HG03432 (cell line): ENCODE results near the gene TUBB.

ENCODE experiments used
- ATAC-seq: cut with Tn5 transposase; IDR thresholded peaks from one replicate; pipeline ENCODE4 v1.9.1; 2021; ENCODE audit warnings: mild to moderate bottlenecking, moderate library complexity; ENCODE audit not compliant: unreplicated experiment

The TUBB gene

DNA sequence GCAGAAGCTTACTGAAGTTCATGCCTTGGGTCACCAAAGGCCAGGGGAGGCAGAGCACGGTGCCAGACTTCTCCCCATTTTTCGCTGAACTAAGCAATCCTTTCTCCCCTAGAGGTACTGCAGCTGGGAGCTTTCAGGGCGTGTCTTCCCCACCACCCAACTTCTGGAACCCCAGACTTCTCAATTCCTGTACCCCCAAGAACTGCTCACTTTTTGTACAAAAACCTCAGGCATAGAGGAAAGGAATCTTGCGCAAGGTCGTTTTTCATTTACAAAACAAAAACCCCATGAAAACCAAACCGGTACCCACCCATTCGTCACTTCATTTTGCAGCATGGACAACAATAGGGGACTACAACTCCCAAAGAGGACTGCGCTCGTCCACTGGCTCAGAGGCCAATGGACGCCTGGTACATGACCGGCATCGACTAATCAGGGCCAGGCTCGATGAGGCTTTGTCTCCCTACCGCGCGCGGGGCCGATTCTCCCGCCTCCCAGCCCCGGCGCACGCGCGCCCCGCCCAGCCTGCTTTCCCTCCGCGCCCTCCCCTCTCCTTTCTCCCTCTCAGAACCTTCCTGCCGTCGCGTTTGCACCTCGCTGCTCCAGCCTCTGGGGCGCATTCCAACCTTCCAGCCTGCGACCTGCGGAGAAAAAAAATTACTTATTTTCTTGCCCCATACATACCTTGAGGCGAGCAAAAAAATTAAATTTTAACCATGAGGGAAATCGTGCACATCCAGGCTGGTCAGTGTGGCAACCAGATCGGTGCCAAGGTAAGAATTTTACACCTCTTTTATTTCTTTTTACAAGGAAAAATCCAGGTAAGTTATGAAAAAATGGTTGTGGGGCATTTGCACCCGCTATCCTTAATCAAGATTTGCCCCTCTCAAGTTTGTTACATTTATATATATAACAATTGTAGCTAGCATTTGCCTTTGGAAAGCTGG, at the start of gene TUBB:
Gene TUBB, plus strand, starts transcription at position 562 of the 947 bp plus-strand sequence. Its CDS starts 155 bp downstream, at position 717.
- ATAC-seq, result peak; percentile 40

DNA sequence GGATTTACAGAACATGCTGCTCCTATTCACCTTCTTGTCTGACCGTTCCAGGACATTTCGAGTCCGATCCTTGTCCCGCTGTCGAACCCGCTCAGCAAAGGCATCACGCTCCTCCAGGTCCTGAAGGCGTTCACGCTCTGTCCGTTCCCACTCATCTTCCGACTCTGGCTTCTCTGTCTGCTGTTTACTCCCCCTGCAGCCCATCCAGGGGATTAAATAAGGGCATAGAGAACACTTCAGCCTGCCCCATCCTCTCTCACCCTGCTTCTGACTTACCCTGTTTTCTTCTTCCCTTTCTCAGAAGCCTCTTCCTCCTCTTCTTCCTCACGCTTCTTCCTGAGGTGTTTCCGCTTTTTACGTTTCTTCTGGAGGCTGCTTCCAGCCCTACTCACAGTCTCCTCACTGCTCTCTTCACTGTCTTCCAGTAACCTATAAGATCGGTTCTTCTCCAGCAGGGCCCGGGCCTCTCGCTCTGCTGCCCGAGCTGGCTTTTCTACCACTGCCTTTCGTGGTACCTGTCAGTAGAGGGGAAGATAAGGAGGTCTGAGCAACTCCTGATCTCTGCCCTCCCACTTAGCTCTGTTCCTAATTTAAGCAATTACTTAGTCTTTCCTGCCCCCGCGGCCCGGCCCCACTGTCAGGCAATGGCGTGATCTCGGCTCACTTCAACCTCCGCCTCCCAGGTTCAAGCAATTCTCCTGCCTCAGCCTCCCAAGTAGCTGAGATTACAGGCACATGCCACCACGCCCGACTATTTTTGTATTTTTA, 49.2 kb upstream of the TUBB start:
- ATAC-seq, result no peak

DNA sequence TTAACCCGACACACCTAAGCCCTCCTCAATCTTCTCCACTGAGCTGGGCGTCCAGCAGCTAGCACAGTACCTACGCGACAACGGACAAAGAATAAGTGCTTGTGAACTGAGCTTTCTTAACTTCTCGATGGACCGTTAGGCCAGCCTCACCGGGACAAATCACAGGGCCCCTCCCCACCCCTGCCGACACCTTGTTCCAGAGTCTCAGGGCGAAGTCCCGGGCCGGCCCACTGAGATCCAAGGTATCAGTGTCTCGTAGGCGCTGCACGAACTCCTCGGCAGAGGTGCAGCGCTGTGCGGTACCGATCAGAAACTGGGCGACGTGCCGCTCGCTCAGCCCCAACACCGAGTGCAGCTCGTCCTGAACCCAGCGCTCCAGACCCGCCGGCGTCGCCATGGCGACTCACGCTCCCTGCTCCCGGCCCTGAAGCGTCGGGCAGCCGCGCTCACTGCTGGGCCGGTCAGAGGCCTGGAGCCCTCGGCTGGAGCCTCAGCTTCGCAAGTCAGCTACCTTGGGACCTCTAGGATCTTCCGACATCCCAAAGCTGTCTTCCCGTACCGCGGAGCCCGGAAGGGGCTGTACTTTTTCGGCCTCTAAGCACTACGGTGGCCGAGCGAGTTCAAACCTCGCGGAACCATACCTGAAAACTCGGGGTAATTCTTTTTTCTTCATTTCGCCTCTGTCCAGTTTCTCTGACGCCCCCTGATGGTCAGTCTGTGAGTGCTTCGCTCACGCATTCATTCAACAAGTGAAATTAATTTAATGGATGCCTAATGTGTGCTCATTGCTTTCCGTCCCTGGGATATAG, 47.5 kb upstream of the TUBB start, which contains the start of gene DHX16:
Gene DHX16, minus strand, starts transcription at position 562 of the 809 bp plus-strand sequence. Its CDS starts 165 bp downstream, at position 397.
- ATAC-seq, result peak; percentile 83

DNA sequence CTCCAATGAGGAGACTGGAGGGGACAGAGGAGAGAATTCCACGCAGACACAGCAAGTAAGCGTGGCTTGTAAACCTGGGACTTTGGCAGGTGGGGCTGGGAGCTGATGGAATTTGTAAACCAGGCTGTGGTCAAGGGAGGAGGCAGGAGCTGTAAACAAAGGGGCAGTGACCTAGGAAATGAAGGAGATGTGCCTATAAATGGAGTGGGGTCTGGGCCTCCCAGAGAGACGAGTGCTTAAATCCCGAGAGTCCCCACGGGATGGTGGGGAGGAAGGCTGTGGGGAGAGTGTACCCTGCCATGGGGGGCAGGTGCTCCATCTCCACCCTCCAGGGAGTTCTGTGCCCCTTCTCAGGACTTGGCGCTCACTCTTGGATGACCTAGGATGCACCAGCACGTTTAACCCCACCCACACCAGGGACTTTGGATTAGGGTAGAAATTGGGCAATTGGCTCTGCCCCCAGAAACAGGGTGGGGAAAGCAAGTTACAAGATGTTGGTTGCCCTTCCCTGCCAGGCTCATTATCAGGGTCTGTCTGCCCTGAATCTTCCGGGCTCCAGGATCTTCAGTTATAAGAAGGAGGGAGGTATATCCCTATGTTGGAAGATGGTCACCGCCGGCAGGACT, 43.4 kb upstream of the TUBB start:
- ATAC-seq, result no peak

DNA sequence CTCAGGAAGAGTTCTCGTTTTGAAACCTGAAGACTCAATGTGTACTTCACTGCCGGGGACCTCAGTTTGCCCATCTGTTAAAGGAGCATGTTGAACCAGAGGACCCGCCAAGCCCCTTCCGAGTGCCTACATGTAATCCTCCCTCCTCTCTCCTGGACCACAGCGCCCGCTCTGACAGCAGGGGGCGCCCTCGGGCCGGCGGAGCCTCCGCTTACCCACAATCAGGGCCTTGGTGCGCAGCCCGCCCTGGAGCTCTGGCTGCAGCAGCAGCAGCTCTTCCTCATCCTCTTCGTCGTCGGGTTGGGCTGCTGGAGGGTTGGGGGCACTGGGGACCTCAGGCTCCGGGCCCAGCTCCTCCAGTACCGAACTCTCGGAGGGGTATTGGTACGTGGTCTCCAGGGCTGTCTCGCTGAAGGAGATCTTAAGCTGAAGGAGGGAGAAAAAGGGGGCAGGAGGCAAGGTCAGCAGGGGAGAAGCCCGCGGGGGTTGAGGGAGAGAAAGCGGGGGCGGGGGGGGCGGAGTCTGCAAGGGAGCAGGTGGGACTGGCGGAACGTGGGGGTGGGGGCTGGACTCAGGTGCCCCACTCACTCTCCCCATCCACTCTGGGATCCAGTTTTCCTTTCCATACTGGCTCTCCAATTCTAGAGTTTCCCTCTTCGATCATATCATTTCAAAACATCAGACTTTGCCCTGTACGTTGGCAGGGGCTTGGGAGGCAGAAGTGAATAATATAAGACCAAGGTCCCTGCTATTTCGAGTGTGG, 41.0 kb upstream of the TUBB start:
- peak; percentile 42 for ATAC-seq

DNA sequence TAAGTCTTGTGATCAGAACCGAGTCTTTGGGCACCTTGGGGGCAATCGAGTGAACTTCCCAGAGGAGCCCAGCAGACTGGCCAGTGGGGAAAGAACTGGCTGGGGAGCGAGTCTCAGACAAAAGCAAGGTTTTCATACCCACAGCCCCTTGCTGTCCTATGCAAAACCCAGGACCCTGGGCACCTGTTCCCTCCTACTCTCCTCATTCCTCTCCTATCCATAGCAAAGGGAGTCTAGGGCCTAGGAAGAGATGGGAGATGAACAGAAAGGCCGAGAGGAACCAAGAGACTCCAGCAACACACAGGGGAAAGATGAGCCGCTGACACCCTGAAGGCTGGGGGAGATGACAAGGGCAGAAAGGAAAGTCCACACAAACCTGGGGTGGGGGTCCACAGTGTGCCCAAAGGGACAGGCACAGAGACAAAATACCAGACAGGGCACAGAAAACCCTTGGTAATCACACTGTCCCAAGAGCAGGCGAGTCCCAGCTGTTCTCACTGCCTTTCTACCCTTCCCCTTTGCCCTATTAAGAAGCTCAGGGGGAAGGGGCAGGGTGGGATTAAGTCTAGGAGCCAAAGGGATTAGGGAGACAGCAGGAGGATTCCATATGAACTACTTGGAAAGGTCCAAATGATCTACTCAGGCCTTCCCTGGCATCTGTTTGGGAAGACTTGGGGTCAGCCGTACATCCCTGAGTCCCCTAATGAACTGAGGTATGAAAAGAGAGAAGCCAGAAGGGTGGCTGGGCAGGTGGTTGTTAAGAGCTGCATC, 40.2 kb upstream of the TUBB start:
- ATAC-seq, result no peak

DNA sequence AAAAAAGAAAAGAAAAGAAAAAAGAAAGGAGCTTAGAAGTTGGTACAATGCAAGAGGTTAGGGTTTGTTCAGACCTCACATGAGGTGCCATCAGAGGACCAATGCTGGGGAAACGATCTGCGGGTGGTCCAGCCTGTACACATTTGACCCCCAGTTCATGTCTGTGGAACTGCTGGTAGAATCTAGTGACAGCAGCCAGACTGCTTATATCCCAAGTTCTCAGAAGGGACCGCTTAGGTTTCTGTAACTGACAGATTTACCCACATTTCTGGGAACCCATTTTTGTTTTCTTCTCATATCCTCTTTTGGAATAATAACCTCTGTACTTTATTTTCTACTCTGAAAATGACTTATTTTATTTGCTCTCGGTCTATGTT, 38.4 kb upstream of the TUBB start:
- no peak for ATAC-seq

DNA sequence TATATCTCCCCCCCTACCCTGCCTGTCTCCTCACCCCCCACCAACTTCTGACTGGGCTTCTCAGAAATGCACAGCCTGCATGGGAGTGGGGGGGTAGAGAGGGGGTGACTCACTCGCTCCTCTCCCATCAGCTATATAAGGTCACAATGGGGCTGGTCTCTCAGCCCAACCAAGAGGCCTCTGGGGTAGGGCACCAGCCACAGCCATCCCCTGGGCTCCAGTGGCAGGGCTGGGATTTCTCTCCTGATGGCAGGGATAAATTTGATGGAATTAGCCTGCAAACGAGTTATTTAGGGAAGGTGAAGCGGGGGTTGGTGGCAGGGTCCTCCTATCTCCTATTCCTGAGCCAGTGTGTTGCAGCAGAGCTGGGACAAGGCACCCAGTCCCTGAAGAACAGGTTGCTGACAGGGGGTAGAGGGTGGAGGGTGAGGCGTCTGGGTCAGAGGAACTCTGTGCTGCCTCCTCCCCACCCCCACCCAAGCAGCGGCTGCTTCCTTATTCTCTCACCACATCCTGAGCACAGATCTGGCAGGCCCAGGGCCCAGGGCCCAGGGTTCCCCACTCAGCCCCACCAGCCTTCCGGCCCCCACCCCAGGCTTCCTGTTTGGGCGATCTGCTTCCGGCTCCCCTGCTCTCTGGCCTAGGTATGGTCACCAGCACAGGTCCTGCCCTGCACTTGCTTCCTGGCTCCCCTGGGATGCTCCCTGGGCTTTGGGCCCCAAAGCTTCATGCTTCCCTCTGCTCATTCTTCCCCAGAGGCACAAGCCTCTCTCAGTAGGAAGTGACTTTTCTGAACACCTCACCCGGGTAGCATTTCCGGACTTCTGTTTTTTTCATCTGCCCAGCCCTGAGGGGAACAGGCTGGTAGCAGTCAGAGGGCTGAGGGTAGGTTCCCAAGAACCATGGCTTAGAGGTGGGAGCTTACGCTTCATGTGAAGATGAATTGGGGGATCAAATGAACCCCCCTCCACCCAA, 37.7 kb upstream of the TUBB start:
- ATAC-seq, result peak; percentile 42

DNA sequence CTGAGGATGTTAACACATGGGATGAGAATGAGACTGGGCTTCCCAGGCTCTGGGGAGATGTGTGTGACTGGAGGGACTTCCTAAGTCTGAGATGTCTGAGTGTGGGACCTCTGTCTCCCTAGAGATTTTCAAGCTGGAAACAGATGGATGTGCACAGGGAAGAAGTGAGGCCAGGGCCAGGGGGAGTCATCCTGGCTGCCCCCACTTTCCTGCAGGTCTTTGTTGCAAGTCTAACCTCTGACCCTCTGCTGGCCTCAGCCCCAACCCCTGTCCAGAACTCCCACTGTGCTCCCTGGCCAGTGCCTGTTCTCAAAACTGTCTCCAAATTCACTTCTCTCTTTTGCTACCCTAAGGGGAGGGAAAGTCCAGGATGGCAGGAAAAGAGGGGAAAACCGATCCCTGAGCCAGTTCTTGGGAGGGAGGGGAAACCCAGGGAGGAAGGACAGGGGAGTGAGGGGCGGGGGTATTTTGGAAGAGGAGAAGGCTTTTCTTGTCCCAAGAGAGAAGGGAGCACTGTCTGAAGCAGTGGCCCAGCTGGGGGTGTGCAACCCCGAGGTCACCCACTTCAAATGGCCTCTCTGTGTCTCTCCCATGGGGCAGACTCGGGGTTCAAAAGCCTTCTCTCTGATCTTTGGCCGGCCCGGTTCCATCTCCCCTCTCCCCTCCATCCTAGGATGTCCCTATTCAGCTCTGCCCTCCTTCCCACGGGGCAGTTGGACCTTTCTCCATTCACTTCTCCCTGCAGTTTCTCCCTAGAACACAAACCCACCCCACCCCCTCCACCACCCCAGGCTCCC, 36.8 kb upstream of the TUBB start:
- no peak for ATAC-seq

DNA sequence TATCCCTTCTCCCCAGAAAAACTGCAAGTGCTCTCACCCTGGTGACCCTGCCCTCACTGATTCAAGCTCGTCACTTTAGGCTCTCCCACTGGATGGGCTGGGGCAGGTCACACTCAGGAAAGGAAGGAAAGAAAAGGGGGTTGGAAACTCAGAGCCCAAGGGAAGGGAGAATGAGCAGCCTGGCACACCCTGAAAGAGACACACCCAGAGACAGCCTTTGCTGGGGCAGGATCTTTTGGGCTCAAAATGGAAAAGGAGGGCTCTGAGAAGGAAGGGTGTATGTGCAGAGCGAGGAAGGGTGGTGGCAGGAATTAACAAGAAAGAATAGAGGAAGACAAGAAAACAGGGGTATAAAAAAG, 36.2 kb upstream of the TUBB start:
- no peak for ATAC-seq

DNA sequence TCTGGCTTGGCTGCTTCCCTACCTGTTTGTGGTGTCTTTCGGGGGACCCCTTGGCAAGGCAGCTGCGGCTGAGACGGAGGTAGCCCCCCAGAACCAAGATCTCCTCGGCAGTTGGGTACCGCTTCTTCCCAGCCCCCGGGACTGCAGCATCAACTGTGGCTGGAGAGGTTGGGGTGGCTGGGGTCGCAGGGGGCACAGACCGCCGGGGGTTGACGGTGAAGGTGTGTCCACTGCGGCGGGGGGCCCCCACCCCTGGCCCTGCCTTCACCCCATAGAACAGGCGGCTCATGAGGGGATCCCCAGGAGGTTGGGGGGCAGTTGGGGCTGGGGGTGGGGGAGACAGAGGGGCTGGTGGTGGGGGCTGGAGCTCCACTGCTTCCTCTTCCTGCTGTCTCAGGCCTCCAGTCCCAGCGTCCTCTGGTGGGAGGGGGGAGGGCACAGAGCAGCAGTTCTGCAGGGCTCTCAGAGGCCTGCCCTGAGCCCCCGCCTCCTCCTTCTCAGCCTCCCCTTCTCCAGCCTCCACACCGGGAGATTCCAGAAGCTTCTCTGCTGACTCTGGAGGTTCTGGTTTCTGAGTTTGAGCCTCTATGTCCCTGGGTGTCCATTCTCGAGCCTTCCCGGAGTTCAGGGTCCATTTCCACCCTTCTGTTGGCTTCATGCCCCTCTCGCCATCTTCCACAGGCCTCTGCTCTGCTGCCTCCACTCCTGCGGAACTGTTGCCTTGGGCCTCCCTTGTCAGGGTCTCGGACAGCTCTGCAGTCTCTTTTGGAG, 35.6 kb upstream of the TUBB start:
- no peak for ATAC-seq

DNA sequence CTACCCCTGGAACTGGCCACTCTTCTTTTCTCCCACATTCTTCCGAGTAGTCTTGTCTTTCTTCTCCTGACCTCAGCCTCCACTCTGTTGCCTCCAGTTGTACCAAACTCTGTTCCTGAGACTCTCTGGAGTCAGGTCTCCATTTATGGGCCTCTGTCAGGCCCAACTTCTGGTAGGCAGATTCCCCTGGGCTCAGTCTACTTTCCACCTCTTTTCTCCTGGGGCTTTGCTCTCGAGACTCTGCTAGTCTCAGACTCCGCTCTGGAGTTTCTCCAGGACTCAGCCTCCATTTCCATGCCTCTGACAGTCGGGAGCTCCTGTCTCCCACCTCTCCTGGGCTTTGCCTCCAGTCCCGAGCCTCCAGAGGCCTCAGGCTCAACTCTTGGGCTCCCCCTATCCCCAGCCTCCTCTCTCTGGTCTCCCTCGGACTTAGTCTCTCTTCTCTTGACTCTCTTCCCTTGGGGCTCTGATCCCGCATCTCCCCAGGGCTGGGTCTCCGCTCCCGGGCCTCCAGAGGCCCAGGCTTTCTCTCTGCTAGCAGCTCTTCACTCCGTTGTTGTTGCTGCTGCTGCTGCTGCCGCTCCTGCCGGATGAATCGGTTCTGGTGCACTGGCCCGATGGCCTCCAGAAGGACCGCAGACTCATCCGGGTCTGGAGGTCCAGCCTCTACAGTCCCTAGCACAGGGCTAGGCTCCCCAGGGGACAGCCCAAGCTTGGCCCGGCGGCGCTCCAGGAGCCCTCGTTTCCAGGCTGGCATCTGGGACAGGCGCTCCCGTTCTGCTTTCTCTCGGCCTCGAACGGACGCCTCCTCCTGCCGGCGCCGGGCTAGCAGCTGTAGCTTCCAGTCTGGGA, 34.8 kb upstream of the TUBB start:
- ATAC-seq, result no peak

DNA sequence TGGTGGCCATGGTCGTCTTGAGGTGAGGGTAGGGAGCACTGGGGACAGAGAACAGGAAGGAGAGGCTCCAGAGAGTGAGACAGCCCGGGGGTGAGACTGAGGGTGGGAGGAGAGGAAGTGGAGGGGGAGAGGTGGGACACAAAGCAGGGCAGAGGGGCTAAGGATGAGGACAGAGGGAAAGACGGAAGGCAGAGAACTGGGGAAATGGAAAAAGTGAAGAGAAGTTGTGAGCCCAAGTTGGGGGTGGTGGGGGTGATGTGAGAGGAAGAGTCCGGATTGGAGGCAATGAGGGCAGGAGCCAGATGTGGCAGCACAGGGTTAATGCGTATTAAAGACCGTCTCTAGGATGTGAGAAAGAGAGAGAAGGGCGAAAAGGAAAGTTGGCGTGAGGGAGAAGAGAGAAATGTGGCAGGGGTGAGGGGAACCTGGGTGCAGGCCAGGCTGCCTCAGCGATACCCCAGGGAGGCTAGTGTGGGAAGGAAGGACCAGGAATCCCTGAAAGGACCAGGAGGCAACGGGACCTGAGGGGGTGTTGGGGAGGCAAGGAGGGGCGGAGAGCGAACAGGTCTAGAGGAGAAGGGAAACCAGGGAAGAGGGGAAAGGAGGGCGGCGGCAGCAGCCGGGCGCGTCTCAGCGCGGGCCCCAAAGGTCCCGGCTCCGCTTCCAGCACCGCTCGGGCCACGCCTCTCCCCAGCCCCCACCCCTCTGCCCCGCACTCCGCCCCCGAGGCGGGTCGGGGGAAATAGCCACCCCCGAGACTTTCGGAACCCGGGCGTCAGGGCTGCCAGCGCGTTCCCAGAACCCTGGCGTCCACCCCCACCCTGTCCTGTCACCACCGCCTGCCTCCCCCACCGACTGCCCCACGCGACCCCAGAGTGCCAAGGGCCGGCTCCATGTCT, 33.9 kb upstream of the TUBB start, which contains the start of gene PPP1R18:
Gene PPP1R18, minus strand, starts transcription at position 637 of the 899 bp plus-strand sequence. Its CDS starts 627 bp downstream, at position 10.
- ATAC-seq, result peak; percentile 9

DNA sequence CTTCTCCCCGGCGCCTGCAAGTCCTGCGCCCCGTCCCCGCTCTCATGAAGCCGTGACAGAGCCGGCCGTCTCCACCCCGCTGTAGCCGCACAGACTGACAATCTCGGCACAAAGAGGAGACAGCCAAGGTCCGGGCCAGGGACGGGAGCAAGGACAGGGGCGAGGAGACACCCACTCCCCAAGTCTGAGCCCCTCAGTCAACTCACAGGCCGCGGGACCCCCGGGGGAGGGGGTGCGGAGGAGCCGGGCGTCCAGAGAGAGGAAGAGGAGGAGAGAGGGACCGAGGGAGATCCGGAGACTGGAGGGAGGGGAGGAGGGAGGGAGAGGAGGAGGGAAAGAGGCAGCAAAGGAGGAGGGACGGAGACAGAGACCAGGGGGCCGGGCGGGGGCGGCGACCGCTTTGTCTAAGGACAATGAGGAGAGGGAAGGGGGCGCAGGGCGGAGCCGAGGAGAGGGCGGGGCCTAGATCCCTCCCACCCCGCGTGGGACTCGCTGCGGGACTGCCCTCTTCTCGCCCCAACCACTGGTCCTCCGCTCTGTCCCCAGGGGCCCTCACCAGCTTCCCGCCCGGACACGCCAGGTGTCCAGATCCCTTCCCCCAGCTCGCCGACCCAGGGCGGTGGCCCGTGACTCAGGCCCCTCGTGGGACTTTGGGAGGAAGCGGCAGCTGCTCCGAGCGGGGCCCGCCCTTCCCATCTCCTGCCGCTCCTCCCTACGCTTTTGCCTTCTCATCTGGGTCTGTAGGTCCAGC, 33.1 kb upstream of the TUBB start:
- peak; percentile 50 for ATAC-seq
